Stimulated activated CD8-positive, alpha-beta memory T cell treated with anti-CD3 and anti-CD28 coated beads, Interleukin-2, amount 100 ng/mL, for 48 hours (primary cell): ENCODE measurements around the gene FGGY.
"Not testable (repeated sequence)": the region's sequence is repeated elsewhere in the genome, so short reads cannot be mapped to it uniquely, and the experiment has no call there.

Experiments
- DNase-seq, 2 donors: peaks; one replicate each; pipeline ENCODE4 v3.0.0-alpha.2; 2020; ENCODE audit warnings: low read depth in 2 of 2

FGGY gene

DNA sequence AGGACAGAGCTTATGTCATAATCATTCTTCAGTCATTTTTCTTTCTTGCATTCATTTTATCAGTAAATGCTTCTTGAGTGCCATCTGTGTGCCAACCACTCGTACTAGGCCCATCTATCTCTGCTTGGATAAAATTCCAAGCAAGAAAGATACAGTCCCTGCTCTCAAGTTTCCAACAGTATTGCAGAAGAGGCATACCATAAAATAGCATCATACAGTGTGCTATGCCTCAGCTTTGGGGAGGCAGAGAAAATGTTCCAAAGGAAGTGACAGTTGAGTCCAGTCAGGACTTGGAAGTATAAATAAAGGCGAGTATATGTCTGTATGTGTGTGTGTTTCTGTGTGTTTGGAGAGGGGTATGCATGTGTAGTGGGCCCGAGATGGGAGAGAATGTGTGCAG, 404.5 kb downstream of the FGGY start:
- no peak for DNase-seq

DNA sequence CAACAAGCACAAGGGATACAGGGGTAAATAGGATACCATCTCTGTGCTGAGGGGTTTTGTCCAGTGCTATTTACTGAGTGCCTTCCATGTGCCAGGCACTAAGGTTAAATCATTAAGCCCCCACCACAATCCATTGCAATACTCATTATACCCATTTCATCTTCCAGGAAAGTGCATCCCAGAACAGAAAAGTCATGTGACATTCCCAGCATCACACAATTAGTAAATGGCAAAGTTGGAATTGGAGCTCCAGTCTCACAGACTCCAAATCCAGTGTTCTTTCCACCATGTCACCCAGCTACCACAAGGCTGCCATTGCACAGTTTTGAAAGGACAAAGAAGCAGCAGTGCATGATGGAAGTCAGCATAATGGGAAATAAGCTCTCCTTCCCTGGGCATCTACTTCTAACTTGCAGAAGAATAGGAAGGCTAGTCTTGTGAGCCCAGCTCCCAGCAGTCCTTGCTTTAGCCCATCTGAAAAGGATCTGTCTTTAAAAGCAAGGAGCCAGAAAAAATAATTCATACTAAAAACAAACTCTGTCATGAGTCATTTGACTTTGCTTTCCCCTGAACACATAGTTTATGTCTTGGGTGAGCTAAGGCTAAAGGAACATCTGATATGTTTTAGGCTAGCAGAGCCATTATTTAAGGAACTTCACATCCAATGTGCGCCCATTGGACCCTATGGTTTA, 406.5 kb downstream of the FGGY start:
- no peak for DNase-seq

DNA sequence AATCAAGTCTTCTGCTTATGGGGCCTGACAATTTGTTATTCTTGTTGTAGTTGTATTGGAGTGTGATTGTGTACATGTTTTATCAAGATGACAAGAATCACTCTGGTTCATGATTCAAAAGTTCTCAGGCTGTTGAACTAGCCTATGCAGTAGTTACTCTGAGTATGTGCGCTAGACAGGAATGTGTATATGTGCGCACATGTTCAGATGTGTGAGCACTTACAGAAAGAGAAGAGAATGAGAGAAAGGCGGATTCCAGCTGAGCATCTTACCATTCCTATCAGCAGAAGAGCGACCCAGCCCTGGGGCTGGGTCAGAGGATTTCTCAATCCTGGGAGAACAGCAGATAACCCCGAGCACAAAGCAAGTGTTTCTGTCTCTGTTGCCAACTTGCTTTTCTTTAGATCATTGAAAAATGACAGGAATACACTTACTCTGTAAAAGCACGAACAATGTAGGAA, 407.1 kb downstream of the FGGY start:
- no peak for DNase-seq

DNA sequence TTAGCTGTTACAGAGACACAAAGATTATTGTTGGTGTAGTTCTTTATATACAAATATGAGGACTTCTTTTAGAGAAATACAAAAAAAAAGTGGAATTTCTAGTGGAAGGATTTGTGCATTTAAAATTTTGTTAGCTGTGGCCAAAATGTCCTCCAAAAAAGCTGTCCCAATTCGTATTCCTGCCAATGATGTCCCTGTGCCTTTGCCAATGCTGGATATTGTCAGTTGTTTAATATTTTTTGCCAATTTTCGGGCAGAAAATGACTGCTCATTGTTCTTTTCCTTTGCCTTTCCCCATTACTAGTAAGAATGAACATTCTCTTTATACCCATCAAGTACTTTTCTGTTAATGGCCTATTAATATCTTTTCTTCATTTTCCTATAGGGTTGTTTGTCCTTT, 407.8 kb downstream of the FGGY start:
- DNase-seq = no peak

DNA sequence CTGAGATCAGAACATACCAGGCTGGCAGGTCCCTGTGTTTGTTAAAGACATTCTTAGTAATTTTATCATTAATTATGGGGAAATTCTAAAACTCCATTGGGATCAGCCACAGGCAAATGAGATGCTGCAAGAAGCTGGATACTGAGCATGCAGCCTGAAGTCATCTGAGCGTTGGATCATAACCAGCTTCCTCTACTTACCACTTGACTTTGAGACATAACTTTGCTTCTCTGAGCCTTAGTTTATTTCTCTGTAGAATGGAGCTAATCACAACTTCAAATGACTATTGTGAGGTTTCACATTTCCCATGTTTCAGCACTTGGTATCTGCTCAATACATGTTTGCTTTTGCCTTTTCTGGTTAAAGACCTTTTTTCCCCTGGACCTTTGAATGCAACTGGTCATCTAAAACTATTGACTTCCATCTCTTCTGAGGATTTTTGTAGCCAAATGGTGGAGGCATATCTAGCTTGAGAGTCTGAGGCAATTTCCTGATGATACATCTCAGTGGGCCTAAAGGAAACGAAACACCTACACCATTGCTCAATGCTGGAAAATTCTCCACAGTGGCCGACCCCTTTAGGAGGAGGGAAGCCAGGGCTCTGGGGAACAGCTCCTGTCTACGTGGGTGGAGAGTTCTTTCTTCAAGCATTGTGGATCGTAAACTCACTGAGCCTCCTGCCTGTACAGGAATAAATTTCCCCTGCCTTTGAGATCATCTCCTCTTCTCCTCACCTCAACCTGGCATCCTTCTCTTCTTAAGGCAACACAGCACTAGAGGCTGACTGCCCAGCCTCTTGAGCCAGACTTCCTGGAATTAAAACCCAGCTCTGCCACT, 408.8 kb downstream of the FGGY start:
- DNase-seq = no peak

DNA sequence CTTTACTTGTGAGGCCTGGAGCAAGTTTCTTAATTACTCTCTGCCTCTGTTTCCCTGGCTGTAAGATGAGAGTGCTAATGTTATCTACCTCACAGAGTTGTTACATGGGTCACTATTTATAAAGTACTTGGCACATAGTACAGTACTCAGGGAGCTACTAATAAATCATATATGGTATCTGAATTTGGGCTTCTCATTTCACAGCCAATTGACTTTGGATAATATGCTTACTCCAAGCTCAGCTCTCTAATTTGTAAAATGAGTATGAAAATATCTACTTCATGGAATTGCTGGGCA, 409.4 kb downstream of the FGGY start:
- no peak for DNase-seq

DNA sequence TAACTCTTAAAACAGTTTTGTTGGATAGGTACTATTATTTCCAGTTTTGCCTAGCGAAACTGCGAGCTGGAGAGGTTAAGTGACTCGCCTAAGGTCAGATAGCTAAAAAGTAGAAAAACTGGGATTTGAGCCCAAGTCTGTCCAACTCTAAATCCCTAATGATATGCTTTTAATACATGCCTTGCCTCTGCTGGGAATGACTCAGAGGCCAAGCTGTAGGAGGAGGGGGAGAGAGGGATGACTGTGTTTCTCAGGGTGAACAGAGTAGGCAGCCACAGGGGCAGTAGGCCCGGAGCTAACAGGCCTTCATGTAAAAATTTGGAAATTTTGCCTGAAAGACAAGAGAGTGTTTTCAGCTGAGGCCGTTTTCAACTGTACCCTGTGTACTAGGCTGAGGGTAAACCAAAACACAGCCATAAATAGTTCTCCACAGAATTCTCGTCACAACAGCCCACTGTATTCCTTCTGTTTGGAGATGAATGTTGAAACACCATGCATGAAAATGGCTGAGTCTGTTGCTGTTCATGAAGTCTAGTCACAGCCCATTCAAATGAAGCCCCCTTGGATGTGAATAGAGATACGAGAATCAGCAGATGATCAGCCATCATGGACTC, 410.4 kb downstream of the FGGY start:
- DNase-seq = no peak

DNA sequence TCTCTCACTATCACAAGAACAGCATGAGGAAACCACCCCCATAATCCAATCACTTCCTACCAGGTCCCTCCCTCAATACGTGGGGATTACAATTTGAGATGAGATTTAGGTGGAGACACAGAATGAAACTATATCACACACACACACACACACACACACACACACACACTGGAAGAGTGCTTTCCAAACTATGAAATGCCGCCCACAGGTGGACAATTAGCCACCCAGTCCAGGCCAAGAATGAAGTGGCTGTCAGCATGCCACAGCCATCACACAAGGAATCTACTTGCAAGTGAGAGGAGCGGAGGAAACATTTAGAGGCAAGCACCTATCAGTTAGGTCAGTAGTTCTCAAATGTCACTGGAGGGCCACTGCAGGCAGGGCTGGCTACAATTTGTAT, 412.4 kb downstream of the FGGY start:
- no peak for DNase-seq

DNA sequence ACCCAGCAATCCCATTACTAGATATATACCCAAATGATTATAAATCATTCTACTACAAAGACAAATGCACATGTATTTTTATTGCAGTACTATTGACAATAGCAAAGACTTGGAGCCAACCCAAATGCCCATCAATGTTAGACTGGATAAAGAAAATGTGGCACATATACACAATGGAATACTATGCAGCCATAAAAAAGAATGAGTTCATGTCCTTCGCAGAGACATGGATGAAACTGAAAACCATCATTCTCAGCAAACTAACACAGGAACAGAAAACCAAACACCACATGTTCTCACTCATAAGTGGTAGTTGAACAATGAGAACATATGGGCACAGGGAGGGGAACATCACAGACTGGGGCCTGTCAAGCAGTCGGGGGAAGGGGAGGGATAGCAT, 414.0 kb downstream of the FGGY start:
- DNase-seq = not testable (repeated sequence)

DNA sequence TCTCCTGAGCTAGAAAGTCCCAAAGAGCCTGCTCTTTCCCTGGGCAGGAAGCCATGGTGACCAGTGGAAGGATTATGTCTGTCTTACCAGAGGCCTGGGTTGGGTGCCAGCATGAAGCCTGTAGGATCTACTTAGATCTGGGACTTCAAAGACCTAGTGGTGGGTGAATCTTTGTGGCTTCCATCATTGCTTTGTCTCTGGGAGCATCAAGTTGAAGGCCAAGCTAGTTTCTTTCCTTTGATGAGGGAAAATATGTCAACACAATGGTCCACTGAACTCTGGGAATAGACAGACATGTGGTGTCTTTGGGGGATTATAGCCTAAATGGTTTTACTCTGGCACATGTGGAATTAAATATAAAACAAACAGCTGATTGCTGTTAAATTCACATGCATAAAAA, 417.3 kb downstream of the FGGY start:
- DNase-seq = no peak

DNA sequence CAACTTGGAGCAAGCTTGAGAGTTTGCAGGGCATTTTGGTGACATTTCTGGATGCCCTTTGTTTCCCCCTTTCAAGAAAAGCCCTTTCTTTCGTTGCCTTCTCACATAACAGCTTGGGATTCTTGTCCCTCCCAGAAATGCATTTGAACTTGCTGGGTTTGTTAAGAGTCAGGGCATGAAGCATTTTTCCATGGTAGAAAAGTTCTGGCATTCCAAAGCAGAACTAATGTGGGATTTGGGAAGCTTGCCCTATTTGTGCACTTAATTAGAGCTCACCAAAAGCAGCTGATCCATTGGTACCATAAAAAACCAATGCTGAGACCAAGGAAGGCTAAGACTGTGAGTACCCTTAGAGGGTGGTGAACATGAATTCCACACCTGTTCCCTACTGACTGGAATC, 418.1 kb downstream of the FGGY start:
- no peak for DNase-seq

DNA sequence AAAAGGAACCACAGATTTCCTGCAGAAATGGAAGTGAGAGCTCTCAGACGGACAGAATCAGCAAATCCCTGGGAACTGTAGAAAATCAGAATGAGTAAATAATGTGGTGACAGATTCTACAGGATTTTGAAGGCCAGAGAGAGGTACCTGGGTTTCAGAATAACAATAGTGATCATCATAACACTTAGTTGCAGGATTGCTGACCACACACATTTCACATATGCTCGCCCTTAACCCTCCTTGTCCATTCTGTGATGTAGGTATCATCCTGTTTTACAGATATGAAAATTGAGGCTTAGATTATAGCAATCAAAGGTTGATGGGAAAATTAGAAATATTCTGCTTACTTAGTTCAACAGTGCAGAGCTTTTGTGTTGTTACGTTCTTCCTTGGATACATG, 419.9 kb downstream of the FGGY start:
- no peak for DNase-seq

DNA sequence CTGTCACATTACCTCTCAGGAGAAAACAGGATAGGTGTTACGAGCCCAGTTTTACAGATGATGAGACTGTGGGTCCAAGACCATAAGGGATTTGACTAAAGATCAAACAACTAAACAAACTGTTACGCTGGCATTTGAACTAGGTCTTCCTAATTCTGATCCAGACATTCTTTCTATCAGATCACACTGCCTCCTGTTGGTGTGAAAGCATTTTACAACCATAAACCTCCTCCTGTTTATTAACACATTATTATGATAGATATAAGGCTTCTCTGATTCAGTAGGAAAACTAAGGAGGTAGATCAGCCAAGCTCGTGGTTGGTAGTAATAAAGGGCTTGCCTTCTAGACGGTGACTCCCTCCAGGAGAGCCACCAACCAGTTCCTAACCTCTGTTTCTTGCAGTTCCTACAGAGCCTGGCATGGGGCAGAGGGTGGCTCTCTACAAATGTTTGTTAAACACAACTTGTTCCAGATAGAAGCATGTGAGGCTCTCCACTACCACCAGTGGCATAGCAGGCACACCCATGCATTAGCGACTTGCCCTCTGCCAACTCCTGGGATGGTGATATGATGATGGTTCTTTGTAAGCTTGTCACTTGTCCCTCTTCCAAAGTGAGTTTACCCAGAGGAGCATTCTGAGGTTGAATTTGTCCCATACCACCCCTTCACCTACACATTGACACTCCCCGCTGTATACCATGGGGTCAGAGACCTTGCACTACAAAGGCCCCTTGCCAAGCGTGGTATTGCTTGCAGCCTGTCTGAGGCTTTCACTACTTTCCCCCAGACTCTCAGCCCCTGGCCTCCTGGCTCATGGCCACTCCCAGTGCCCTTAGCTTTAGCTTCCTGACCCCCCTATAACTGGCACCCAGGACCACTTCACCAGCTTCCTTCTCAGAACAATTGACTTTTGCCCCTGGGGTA, 421.4 kb downstream of the FGGY start:
- DNase-seq = no peak

DNA sequence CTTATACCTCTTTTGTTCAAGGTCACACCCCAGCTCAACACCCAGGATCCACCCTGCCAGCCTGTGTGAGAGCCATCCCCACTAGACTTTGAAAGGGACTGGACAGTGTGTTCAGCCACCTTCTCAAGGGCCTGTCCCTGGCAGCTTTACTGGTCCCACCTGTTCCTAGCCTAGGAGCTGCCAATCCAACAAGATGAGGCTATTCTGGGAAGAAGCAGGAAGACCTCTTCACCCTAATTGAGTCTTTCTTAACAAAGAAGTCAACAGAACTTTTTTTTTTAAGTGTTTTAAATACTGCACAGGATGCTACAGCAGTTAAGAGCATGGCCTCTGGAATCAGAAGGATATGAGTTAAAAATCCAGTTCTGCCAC, 422.1 kb downstream of the FGGY start:
- no peak for DNase-seq

DNA sequence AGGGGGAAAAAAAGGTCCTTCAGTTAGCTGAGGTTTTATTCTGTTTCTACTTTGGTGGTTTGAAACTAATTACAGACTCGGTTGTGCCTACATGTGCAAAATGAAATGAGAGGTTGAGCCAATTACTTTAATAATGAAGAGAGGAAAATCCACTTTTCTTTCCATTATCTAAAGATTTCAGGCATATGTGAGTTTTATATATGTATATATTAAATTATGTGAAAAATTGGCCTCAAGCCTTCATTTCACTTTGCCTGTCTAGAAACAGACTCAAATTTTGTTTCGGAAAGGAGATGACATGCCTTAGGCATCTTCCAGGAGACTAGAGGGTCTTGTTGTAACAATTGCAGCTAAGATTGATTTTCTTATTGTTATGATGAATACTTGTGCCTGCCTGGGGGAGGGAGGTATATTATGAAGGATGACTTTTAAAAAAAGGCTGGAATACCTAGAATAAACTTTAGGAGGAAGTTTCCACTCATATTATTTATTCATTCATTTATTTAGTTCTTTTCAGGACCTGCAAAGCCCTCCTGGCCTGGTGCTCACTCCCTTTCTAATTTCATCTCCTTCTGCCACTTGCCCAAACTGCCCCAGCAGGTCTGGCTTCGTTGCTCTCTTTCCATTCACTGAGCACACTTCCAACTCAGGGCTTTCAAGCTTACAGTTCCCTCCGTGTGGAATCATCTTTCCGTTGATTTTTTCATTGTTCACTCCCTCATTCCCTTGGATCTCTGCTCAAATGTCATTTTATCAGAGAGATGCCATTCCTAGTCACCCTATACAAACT, 423.6 kb downstream of the FGGY start:
- DNase-seq = no peak

DNA sequence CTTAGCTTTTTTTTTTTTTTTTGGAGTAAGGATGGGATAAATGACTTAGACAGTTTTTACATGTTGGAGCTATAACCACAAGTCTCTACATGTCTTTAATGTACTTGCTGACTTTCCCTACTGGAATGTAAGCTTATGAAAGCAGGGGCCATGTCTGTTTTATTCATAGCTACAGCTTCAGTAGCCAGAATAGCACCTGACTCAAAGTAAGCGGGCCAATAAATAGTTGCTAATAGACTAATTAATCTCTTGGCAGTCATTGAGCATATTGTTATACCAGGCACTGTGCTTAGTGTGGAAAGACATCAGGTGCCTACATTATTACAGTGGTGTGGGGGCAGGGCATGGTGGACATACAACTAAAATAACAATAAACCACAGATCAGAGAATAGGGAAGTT, 433.4 kb downstream of the FGGY start:
- no peak for DNase-seq

DNA sequence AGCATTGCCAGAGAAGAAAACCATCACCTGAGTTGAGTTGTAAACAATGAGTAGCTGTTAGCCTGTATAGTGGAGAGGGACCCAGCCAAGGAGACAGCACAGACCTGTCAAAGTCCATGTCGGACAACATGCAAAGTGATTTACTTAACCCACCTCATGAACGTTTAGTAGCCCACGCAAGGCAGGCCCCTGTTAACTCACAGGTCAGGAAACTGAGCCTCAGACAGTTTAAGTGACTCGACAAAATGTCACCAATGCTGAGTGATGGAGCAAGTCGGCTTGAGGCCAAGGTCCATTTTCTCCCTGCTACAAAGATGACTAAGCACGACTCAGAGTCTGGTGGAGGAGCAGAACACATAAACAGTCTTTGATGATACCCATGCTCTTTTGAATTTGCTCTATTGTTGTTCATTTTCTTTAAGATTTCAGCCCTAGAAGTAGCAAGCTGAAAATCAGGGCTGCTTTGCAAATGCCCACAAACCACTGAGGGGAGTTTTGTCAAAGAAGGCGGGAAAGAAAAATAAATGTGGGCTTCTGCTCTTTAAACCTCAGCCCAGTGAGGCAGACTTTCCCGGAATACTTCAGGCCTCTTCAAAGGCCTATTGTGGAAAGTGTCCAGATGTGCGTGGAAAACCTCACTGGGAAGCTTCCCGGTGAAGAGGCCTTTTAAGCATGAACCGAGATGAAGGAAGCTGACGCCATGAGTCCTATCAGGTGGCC, 434.0 kb downstream of the FGGY start:
- no peak for DNase-seq

DNA sequence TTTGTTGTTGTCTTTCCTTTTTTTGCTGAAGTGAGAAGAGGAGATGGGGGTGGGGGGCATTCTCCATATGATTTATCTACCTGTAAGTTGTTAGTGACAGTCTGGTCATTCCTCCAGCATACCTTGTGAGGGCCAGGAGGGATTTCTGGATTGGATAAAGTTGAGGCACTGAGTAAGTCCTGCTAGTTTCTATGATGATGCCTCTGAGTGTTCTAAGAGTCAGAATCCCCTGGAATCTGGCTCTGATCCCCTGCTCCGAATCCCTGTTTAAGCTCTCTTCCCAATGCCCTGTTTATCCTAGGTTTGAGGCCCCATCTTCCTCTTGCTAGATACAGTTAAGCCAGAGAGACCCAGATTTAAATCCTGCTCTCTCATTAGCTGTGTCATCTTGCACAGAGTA, 434.7 kb downstream of the FGGY start:
- DNase-seq = no peak

DNA sequence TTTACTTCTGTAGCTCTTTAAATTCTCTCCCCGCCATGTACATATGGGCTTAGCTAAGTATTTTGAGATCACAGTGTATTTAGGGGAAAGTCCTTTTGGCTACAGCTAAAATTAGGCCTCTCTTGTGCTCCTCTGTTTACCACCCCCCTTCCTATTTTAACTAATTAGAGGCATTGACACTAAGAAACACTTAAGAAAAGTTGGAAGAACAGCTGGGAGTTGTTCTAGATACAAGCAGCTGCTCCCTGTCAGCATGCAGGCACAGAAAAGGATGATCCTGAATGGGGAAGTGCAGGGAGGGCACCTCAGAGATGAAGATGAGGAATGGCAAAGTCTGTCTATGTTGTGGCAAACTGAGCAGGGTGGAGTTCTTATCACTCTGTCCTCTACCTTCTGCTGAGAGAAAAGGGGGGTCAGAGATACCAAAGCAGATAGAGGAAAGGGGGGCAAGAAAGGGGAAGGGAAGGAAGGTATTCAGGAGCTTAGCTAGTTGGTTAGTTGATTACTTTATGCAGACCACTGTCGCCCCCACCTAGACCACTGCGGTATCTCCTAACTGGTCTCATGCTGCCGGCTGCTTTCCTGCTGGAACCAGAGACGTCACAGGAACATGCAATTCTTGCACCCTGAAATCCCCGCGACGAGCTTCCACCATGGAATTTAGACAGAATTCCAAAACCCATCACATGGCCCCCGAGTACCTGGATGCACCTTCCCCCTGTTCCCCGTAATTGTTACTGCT, 435.5 kb downstream of the FGGY start:
- DNase-seq = no peak
